HG02885 (cell line): ENCODE measurements around the gene ZBTB24.

ENCODE experiments used
- ATAC-seq: cut with Tn5 transposase; IDR thresholded peaks from one replicate; pipeline ENCODE4 v1.9.1; 2021; ENCODE audit warnings: mild to moderate bottlenecking; ENCODE audit not compliant: unreplicated experiment, poor library complexity

The ZBTB24 gene

GRCh38 chr6:109503327-109504224 is 20.6 kb upstream of the ZBTB24 start:
- no peak for ATAC-seq

DNA sequence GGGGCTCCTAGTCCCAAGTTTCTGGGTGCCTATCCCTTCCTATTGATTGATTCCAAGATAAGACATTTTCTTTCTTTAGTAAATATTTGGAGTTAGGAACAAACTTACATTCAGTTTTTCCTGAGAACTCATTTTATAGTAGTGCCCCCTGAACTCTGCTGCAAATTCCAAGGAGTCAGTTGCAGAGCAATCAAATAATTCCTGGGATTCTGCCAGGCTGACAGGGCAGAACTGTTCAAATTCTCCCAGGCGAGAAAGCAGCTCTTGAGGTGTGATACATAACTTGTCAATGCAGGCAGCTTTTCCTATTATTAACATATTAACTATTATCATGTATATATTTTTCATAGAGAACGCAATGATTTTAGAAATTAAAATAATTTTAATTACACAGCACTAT is 15.9 kb upstream of the ZBTB24 start:
- ATAC-seq = no peak

DNA sequence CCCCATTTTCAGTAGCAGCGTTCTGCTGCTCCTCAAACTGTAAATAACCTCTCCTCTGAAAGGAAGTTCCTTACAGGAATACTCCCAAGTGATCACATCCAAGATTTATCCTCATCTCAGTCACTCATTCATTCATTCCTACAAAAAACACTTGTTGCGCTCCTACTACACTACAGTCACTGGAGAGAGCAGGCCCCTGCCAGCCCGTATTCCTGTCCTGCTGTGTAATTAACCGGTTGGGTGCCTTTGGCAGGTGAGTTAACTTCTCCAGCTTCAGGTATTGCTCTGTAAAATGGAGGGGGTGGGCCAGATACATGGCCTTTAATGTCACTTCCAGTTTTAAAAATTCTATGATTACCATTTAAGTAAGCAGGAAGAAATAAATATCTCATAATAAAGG is 15.0 kb upstream of the ZBTB24 start:
- ATAC-seq = no peak

DNA sequence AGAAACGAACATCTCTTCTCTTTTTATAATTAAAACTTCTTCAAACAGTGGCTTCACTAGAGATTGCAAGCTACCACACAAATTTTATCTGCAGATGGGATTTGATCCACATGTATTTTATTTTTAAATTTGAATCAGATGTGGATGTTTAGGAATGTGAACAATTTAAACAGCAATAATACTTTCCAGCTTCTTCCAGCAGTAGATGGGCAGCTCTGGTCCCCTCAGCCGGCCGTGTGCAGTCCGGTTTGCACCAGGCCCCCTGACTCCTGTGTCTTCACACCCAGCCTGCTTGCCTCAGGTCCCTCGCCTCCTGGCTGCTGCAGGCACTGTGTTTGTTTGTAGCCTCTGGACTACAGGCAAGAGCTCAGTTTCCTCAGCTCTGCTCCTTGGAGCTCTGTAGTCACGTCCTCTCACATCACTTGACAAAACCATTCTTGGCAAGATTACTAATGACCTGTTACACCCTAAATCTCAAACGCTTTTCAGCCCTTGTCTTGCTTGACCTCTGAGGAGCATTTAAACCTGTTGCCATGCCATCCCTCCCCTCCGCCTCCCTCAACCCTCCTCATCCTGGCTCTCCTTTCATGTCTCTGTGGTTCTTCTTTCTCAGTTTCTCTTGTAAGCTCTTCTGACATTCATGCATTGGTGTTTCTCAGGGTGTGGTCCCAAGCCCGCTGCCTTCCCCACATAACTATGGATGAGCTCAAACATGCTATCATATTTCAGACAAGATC is 13.2 kb upstream of the ZBTB24 start:
- ATAC-seq = no peak

- no peak for ATAC-seq
Observed at GRCh38 chr6:109493865-109494264, 10.8 kb upstream of the ZBTB24 start.

GRCh38 chr6:109491207-109491938 is 8.4 kb upstream of the ZBTB24 start:
- peak; percentile 32 for ATAC-seq

GRCh38 chr6:109490713-109491112 is 7.7 kb upstream of the ZBTB24 start:
- ATAC-seq = no peak

GRCh38 chr6:109488001-109488400 is 5.0 kb upstream of the ZBTB24 start:
- ATAC-seq = no peak

GRCh38 chr6:109486068-109486467 is 3.0 kb upstream of the ZBTB24 start:
- ATAC-seq = no peak

DNA sequence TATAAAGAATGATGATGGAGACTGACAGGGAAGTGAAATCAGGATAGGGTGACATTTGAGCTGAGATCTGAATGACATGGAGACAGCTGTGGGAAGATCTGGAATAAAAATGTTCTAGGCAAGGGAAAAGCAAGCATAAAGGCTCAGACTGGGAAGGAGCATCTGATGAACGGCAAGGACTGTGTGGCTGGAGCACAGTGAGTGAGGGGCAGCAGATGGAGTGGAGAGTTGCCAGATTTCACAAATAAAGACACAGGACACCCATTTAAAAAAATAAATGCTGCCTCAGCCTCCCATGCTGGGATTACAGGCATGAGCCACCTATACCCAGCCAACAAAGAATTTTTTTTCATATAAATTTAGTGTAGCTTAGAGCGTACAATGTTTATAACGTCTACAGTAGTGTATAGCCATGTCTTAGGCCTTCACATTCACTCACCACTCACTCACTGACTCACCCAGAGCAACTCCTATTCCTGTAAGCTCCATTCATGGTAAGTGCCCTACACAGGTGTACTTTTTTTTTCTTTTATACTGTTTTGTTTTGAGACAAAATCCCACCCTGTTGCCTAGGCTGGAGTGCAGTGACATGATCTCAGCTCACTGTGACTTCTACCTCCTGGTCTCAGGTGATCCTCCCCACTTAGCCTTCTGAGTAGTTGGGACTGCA is 2.4 kb upstream of the ZBTB24 start:
- ATAC-seq = no peak

- ATAC-seq = no peak
Observed at GRCh38 chr6:109484122-109484521, 1.1 kb upstream of the ZBTB24 start.

- ATAC-seq = no peak
Observed at GRCh38 chr6:109483735-109484057, 677 bp upstream of the ZBTB24 start.

DNA sequence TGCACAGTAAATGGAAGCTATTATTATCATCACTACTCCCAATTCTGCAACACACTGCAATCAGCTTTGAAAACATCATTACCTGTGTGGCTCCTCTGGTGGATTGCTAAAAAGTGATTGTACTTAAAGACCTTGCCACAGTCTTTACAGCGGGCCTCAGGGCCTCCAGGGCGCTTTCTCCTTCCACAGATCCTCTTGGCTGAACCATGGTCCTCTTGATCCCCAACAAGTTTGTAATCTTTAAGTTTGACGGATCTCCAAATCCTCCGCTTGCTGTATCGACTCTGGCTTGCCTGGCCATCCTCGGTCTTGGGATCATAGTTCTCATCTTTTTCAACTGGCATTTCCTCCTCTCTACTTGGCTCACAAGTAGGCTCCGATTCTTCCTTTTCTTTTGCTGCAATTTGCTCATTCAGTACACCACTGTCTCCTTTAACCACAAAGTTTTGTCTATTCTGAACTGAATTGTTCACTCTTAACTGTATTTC is 2.0 kb downstream of the ZBTB24 start:
- ATAC-seq = no peak

- no peak for ATAC-seq
Observed at GRCh38 chr6:109478841-109479624, 4.0 kb downstream of the ZBTB24 start.

DNA sequence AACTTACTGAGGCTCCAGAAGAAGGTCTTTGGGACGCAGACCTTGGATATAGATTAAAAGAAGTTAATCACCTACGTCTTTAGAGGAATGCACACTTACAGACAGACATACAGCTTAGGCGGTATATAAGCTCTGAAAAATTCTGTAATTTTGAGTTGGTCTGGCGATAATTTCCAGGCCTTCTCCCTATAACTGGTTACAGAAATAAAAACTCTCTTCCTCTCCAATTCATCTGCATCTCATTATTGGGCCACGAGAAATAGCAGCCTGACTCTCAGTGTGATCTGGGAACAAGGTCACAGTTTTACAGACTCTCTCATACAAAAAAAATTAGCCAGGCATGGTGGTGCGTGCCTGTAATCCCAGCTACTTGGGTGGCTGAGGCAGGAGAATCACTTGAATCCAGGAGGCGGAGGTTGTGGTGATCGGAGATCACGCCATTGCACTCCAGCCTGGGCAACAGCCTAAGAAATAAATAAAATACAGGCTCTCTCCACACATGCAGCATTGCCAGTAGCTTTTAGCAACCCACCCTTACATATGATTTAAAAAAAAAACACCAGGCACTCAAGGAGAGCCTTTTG is 4.7 kb downstream of the ZBTB24 start:
- no peak for ATAC-seq

DNA sequence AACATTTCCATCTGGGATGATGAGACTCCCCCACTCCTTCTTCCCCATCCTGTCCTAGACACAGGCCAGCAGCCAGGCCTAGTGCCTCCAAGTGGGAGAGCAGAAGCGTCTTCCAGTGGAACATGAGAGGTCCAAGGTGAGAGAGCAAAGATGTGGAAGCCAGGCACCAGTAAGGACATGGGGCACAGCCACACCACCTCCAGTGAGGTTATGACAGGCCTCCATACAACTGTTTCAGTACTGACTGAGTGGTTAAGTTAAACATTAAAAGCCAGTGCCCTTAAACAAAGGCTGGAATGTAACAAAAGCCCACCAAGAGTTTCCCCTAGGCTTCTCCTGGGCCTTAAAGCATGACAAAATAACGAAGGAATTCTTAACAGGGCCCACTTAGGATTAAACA is 5.3 kb downstream of the ZBTB24 start:
- peak; percentile 36 for ATAC-seq

- ATAC-seq = no peak
Observed at GRCh38 chr6:109477184-109477583, 5.8 kb downstream of the ZBTB24 start.

GRCh38 chr6:109475625-109476024 is 7.4 kb downstream of the ZBTB24 start:
- ATAC-seq = no peak

- no peak for ATAC-seq
Observed at GRCh38 chr6:109474995-109475394, 8.0 kb downstream of the ZBTB24 start.
